Measurements from ENCODE around the gene RHBDD1. TPM values are rescaled to one million over a fixed set of nuclear protein-coding genes. Genes with fewer than 3 reads are reported as not detected.

Gene RHBDD1
- total RNA-seq, 4 donors from 2014 or later, result 7.8 to 28.9 (median 18.0) TPM

DNA sequence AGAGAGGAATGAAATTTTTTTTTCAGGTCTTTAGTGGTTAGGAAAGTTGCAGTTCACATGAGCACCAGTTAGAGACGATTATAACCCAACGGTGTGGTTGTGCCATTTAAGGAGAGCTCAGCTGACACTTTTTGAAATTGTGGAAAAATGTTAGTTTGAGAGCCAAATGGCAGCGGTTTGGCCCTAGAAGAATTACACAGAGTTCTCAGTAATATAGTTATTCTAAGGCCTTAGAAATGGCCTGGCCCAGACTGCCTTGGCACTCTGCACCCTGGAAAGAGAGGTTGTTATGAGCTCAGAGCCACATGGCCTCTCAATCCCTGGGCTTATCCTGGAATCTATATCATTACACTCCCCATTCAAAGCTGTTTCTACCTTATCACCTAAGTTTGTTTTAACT lies 117.4 kb downstream of the RHBDD1 start:
- intact Hi-C loops (cut with DNase I; ENCODE audit: low total_unique reads), result no loop called here
- 65 to 69% methylated on average over 3 of the region's 3 CpGs for WGBS, 2 donors
- peak; percentile 62 to 86 for DNase-seq (ENCODE audit: low spot score in 2 of 2)
- no peak overlapping the region for H3K4me3 ChIP-seq (ENCODE audit: low read depth, poor library complexity, severe bottlenecking)
- TF ChIP-seq POLR2A (IDR thresholded peaks at IDR 0.05), result no peak
- TF ChIP-seq, protein P1, sequence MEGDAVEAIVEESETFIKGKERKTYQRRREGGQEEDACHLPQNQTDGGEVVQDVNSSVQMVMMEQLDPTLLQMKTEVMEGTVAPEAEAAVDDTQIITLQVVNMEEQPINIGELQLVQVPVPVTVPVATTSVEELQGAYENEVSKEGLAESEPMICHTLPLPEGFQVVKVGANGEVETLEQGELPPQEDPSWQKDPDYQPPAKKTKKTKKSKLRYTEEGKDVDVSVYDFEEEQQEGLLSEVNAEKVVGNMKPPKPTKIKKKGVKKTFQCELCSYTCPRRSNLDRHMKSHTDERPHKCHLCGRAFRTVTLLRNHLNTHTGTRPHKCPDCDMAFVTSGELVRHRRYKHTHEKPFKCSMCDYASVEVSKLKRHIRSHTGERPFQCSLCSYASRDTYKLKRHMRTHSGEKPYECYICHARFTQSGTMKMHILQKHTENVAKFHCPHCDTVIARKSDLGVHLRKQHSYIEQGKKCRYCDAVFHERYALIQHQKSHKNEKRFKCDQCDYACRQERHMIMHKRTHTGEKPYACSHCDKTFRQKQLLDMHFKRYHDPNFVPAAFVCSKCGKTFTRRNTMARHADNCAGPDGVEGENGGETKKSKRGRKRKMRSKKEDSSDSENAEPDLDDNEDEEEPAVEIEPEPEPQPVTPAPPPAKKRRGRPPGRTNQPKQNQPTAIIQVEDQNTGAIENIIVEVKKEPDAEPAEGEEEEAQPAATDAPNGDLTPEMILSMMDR (IDR thresholded peaks at IDR 0.05), result no peak

DNA sequence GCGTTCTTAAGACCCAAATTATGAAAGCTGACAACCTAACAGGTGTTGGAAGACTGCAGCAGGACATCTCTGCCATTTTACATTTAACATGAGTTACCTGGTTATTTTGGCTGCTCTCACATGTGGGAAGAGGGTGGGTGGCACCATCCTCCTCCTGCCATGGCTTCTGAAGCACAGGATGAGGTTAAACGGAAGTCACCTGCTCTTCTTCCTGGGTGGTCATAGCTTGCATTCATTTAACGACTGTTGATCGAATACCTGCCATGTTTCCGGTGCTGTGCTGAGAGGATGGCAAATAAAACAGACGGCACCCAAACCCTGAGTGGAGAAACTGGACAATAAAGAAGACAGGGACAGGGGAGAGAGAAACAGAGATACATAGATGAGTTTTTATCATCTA lies 118.0 kb downstream of the RHBDD1 start:
- 91 to 94% methylated on average over 6 of the region's 6 CpGs for WGBS, 2 donors
- TF ChIP-seq, protein P1 (IDR thresholded peaks at IDR 0.05), result no peak
- no peak for TF ChIP-seq POLR2A (IDR thresholded peaks at IDR 0.05)
- intact Hi-C loops (cut with DNase I; ENCODE audit: low total_unique reads), result no loop called here
- no peak for DNase-seq (ENCODE audit: low spot score in 2 of 2)
- no peak overlapping the region for H3K4me3 ChIP-seq (ENCODE audit: low read depth, poor library complexity, severe bottlenecking)

DNA sequence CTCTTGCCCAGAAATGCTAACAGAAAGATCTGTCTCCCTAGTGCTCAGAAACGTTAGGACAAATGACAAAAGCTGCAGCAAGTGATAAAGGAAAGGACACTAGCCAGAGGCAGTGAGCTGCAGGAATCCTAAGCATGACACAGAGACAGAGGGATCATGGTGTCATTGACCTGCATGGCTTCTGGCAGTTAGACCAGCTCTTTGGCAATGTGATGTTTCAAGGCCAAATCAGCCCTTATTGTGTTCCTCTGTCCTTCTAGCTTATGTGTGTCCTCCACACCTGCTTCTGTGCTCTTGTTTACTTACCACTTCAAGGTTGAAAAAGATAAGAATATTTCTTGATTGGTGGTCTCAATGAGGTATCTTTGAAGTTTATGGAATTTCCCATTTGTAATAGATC lies 120.8 kb downstream of the RHBDD1 start:
- TF ChIP-seq POLR2A (IDR thresholded peaks at IDR 0.05), result no peak
- TF ChIP-seq, protein P1 (IDR thresholded peaks at IDR 0.05), result no peak
- no peak for DNase-seq (ENCODE audit: low spot score in 2 of 2)
- H3K4me3 ChIP-seq (ENCODE audit: low read depth, poor library complexity, severe bottlenecking), result no peak overlapping the region
- WGBS, 2 donors, result 48 to 60% methylated on average over 1 of the region's 1 CpG
- intact Hi-C loops (cut with DNase I; ENCODE audit: low total_unique reads), result no loop called here

DNA sequence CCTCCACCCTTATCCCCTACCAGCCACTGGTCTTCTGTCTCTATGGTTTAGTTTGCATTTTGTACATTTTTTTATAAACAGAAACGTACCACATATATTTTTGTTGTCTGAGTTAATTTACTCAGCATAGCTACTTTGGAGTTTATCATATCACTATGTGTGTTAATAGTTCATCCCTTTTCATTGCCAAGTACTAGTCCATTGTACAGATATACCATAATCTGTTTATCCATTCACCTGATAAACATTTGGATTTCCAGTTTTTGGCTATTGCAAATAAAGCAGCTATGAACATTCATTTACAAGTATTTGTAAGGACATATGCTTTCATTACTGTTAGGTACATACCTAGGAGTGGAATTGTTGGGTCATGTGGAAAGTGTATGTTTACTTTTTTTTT lies 123.6 kb downstream of the RHBDD1 start:
- WGBS, 2 donors, result 89% methylated on average over 1 of the region's 1 CpG
- H3K4me3 ChIP-seq (ENCODE audit: low read depth, poor library complexity, severe bottlenecking), result no peak overlapping the region
- DNase-seq (ENCODE audit: low spot score in 2 of 2), result no peak
- intact Hi-C loops (cut with DNase I; ENCODE audit: low total_unique reads), result no loop called here
- no peak for TF ChIP-seq POLR2A (IDR thresholded peaks at IDR 0.05)
- TF ChIP-seq, protein P1 (IDR thresholded peaks at IDR 0.05), result no peak

DNA sequence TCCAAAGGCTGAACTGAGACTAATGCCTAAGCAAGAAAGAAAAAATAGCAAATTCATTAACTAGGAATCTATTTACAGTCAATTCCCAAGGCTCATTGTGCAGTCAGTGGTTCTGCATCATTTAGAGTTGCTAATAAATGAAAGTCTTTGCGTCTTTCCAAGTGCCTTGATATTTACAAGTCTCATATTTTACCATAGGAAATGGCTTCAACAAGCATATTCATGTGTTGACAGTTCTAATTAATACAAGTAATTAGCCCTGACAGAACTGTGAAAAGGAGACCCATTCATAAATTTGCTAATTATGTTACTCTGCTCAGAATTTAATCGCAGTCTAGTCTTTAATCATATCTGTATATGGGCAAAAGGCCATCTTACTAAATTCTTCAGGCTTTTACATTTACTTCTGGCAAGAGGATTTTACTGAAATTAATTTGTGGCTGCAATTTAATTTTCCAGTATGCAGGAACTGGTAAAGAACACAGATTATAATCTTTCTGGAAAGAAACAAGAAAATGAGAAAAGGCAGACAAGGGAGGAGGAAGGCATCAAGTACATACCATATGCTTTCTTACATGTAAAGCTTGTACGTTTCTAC lies 126.4 kb downstream of the RHBDD1 start:
- TF ChIP-seq, protein P1 (IDR thresholded peaks at IDR 0.05), result no peak
- no peak for TF ChIP-seq POLR2A (IDR thresholded peaks at IDR 0.05)
- 49 to 59% methylated on average over 3 of the region's 3 CpGs for WGBS, 2 donors
- intact Hi-C loops (cut with DNase I; ENCODE audit: low total_unique reads), result no loop called here
- no peak overlapping the region for H3K4me3 ChIP-seq (ENCODE audit: low read depth, poor library complexity, severe bottlenecking)
- no peak for DNase-seq (ENCODE audit: low spot score in 2 of 2)

DNA sequence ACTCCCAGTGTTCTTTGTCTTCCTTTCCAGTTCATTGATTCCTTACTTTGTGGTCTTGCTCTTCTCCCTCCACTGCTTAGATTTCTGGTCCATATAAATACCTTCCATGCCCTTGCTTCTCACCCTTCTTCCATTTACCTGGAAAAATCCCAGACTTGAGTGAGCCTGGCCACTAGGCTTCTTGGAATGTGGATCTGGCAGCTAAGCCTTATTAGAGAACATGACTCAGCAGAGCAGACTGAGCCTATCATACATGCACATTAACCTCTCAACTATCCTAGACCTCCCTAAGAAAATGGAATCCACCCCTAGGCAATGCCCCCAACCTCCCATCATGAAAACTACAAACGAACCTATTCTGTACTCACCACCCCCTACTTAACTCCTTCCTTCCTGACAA lies 127.7 kb downstream of the RHBDD1 start:
- TF ChIP-seq, protein P1 (IDR thresholded peaks at IDR 0.05), result no peak
- TF ChIP-seq POLR2A (IDR thresholded peaks at IDR 0.05), result no peak
- DNase-seq (ENCODE audit: low spot score in 2 of 2), result no peak
- 38 to 43% methylated on average over 1 of the region's 1 CpG for WGBS, 2 donors
- no peak overlapping the region for H3K4me3 ChIP-seq (ENCODE audit: low read depth, poor library complexity, severe bottlenecking)
- intact Hi-C loops (cut with DNase I; ENCODE audit: low total_unique reads), result no loop called here

All from lower leg skin (tissue), 4 donors.